Stimulated activated CD4-positive, alpha-beta T cell treated with anti-CD3 and anti-CD28 coated beads, Interleukin-1b, Interleukin-23, amount 100 ng/mL, for 1 hour (primary cell): Measurements from ENCODE around the gene ESR2.
"Not testable (repeated sequence)": the region's sequence is repeated elsewhere in the genome, so short reads cannot be mapped to it uniquely, and the experiment has no call there.

Experiments
- DNase-seq, 2 donors: peaks; one replicate each; pipeline ENCODE4 v3.0.0-alpha.2; 2020; ENCODE audit warnings: low read depth in 2 of 2

ESR2 gene

GRCh38 chr14:64221391-64222003 lies 72.7 kb downstream of the ESR2 start:
- DNase-seq: no peak

DNA sequence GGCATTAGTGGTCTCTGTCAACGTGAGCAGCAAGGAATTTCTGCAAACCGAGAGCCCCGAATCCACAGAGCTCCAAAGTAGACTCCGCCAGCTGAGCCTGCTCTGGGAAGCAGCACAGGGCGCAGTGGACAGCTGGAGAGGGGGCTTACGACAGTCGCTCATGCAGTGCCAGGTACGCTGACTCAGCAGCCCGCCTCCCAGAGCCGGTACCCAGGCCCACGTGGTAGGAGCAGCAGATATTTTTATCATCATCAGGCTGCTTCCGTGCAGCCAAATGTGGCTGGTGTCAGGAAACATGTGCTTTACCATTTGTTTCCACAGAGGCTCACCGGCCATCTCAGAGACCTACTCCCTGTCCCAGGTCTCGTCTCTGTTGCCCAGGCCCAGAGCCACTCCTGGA lies 73.7 kb downstream of the ESR2 start:
- DNase-seq: no peak

- no peak for DNase-seq
Measured at GRCh38 chr14:64220056-64220455, 74.1 kb downstream of the ESR2 start.

- DNase-seq: no peak
Measured at GRCh38 chr14:64218344-64219240, 75.6 kb downstream of the ESR2 start.

- no peak for DNase-seq
Measured at GRCh38 chr14:64217834-64218233, 76.3 kb downstream of the ESR2 start.

DNA sequence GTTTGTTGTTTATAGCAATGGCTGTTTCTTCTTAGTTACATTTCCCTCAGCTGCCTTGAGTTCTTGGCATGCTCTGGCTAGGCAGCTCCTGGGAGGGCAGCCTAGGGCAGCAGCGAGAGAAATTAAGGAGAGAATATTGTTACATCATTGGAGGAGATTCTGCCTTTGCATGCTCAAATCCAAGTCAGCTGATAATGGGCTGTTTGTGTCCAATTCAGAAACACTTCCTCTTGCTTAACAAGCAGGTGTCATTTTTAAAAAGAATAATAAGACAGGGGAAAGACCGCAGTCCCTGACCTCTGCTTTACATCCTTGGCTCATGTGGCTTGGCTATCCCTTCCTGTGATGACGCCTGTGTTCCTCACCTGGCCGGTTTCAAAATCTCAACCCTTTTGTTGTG lies 76.9 kb downstream of the ESR2 start:
- DNase-seq: no peak

- no peak for DNase-seq
Measured at GRCh38 chr14:64215978-64216377, 78.2 kb downstream of the ESR2 start.

DNA sequence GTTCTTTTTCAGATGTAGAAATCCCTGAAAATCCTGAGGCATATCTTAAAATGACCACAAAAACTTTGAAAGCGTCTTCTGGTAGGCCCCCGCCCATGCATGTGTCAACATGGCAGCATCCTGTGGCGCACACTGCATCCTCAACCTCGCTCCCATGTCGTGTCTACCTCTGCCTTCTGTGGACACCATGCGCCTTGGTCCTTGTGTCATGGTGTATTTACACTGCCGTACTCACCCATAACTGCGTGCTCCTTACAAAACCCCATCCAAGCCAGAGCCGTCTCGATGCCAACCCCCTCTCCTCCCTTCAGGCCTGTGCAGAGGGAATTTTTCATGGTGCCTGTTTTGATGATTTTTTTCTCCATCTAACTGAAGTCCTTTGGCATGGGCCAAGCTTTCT lies 78.9 kb downstream of the ESR2 start:
- DNase-seq: no peak

DNA sequence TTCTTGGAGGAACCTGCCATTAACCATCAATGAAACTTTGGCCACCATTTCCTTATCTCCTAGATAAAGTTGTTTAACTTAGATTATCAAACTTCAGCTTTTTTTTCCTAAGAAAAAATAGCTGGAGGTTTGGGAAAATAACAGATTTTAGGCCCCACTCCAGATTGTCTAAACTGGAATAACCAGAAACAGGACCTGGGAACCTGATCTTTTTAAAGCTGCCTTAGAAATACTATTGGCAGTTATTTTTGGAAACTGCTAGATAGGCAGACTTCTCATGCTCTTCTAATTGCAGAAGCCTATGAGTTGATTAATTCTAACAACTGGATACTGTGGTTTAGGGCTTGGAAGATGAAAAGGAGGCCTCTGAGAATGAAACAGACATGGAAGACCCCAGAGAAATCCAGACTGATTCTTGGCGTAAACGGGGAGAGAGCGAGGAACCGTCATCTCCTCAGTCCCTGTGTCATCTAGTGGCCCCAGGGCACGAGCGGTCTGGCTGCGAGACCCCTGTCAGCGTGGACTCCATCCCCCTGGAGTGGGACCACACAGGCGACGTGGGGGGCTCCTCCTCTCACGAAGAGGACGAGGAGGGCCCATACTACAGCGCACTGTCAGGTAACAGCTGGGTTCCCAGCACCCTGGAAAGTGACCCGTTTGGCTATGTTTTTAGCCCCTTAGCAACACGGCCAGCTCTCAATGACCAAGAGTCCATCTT lies 80.2 kb downstream of the ESR2 start:
- DNase-seq: no peak

DNA sequence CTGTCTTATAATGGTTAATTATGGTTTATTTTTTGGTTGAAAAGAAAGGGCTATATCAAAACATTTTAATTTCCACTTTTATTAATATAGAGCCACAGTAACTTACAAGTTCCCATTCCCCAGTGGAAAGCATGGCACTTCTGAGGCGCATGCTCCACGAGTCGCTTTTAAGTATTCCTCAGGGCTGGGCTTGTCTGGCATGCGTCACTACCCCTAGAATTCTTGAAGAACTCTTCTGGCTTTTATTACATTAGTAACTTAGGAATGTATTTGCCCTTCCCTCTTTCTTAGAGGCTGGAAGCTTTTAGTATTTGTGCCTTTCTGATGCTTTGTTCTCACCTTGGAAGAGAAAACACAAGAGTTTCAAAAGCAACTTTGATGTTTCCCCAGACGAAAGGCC lies 81.1 kb downstream of the ESR2 start:
- DNase-seq: no peak

- DNase-seq: no peak
Measured at GRCh38 chr14:64212666-64213065, 81.5 kb downstream of the ESR2 start.

DNA sequence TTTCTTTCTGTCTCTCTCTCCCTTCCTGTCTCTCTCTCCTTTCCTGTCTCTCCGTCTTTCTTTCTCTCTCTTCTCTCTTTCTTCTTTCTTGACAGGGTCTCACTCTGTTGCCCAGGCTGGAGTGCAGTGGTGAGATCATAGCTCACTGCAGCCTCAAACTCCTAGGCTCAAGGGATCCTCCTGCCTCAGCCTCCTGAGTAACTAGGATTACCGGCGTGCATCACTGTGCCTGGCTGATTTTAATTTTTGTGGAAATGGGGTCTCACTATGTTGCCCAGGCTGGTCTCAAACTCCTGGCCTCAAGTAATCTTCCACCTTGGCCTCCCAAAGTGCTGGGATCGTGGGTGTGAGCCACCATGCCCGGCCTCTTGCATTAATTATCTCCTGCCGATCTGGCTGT lies 83.3 kb downstream of the ESR2 start:
- DNase-seq: not testable (repeated sequence)

- DNase-seq: no peak
Measured at GRCh38 chr14:64210216-64210615, 84.0 kb downstream of the ESR2 start.

DNA sequence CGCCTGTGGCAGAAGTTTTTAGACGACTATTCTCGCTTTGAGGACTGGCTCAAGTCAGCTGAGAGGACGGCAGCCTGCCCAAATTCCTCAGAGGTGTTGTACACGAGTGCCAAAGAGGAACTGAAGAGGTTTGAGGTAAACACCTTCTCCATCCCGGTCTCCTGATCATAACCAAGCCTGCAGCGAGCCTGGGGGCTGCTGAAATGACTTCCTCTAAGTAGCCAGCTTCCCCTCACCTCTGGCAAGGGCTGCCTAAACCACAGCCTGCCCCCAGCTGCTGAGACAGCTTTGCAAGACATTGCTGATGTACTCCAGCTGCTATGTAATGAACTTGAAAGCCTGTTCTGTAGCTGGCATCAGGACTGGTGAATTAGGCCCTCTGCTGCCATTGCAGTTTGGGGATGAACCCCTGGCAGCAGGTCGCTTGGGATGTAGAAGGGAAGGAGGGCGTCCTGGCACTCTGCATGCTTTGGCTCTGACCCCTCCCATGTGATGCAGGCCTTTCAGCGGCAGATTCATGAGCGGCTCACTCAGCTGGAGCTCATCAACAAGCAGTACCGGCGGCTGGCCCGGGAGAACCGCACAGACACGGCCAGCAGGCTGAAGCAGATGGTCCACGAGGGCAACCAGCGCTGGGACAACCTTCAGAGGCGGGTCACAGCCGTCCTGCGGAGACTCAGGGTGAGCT lies 84.6 kb downstream of the ESR2 start:
- no peak for DNase-seq

DNA sequence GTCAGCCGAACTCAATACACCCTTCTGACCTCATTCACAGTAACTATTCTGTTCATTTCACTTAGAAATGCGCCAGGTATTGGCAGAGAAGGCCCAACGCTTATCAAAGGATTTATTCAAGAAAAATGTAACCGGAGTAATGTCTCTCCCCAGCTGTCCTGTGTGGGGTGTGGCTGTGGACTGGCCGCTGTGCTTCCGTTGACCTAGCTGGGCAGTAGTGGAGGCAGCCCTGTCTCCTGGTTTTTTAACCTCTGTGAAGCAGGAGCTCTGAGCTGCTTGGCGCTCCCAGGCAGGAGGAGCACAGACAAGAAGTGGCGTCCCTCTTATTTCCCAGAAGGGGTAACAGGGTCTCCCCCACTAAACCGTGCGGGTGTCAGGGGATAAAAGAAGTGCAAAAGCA lies 85.2 kb downstream of the ESR2 start:
- no peak for DNase-seq

GRCh38 chr14:64208261-64208660 lies 85.9 kb downstream of the ESR2 start:
- DNase-seq: no peak

- DNase-seq: no peak
Measured at GRCh38 chr14:64203366-64204006, 90.7 kb downstream of the ESR2 start.

GRCh38 chr14:64202716-64203115 lies 91.5 kb downstream of the ESR2 start:
- no peak for DNase-seq

DNA sequence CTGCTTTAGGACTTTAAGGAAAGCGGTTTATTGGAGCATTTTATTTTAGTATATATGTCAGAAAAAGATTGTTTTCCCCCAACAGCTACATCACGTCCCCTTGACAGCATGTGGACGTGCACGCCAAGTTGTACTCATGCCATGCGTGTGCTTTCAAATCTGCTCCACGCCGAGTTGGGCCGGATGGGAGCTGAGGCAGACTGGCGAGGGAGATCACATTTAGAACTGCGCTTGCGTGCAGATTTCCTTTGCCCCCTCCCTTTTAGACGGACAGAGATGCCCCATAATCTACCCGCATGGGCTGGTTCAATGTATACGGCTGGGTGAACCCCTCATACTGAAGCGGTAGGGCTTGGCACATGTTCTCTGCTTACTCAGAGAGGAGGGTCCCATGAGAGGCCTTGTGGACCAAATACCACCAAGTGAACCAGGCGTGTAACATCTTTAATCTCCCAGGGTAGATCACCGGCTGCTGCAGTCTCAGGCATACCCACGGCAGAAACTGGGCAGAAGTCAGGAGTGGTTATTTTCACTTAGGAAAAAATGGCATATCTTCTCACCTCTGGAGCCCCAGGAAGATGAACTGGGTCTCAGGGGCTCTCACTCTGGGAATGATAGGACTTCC lies 92.1 kb downstream of the ESR2 start:
- no peak for DNase-seq

DNA sequence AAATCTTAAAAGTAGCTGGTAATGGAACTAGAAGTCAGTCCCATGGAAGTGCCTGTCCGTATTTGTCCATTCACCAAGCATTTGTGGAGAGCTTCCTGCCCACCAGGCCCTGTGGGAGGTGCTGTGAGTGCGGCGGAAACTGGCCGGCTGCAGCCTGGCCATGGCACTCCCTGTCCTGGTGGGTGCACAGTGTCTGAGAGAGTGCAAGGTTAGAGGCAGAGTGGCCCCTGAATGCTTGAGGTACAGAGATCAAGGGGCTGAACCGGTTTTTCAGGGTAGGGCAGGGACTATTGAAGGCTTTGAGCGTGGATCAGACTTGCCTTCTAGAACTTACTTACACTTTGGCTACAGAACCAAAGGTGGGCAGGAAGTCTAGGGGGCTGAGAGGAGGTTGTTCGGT lies 92.9 kb downstream of the ESR2 start:
- DNase-seq: no peak

GRCh38 chr14:64200170-64200569 lies 94.0 kb downstream of the ESR2 start:
- DNase-seq: no peak
